ENCODE measurements around the gene VPS41. TPM values are rescaled to one million over a fixed set of nuclear protein-coding genes. Genes with fewer than 3 reads are reported as not detected.

VPS41 gene
- total and polyA plus RNA-seq, 7 donors: 10.2 to 38.5 (median 25.7) TPM

DNA sequence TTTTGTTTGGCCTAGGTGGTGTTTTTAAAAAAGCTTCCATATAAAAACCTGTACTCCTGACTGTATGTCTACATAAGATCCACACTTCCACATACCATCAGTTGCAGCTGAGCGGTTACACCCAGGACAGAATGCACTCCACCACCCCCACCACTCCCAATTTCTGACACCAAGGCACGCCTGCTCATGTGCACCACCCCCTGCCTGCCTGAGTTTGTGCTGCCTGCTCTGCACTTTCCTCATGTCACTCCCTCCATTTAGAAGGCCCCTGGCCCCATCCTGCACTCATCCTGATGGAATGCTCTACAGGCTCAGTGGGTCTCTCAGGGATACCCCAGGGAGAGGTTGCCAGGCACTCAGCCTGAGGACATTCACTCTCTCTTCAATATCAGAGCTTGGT lies 6.5 kb downstream of the VPS41 start:
- H3K9me3 ChIP-seq: no peaks in the 10 kb centered on the region
- no peak overlapping the region for H3K4me3 ChIP-seq
- H3K27me3 ChIP-seq: no peaks in the 10 kb centered on the region
- H3K4me1 ChIP-seq: no peaks in the 10 kb centered on the region
- TF ChIP-seq, protein P1, sequence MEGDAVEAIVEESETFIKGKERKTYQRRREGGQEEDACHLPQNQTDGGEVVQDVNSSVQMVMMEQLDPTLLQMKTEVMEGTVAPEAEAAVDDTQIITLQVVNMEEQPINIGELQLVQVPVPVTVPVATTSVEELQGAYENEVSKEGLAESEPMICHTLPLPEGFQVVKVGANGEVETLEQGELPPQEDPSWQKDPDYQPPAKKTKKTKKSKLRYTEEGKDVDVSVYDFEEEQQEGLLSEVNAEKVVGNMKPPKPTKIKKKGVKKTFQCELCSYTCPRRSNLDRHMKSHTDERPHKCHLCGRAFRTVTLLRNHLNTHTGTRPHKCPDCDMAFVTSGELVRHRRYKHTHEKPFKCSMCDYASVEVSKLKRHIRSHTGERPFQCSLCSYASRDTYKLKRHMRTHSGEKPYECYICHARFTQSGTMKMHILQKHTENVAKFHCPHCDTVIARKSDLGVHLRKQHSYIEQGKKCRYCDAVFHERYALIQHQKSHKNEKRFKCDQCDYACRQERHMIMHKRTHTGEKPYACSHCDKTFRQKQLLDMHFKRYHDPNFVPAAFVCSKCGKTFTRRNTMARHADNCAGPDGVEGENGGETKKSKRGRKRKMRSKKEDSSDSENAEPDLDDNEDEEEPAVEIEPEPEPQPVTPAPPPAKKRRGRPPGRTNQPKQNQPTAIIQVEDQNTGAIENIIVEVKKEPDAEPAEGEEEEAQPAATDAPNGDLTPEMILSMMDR (IDR thresholded peaks at IDR 0.05): no peak
- intact Hi-C loops (cut with DNase I): no loop called here
- 92 to 98% methylated on average over 2 of the region's 2 CpGs for WGBS, 2 donors
- DNase-seq: no peak
- no peak overlapping the region for H3K27ac ChIP-seq
- H3K36me3 ChIP-seq: no peaks in the 10 kb centered on the region

GRCh38 chr7:38893061-38893460 lies 15.9 kb downstream of the VPS41 start:
- Histone ChIP-seq H3K27me3 (no peaks in the 10 kb centered on the region), H3K27ac (no peak overlapping the region), H3K4me1 (no peaks in the 10 kb centered on the region), H3K36me3 (peaks cover 0 to 32% (median 3%) of the 10 kb centered on the region in 4 donors), H3K9me3 (no peaks in the 10 kb centered on the region), H3K4me3 (no peak overlapping the region)
- WGBS, 2 donors: 91 to 95% methylated on average over 3 of the region's 3 CpGs
- no peak for DNase-seq
- TF ChIP-seq POLR2AphosphoS5 (IDR thresholded peaks at IDR 0.05) (no peak), POLR2A (IDR thresholded peaks at IDR 0.05) (no peak), EP300 (IDR thresholded peaks at IDR 0.05) (no peak)
- TF ChIP-seq, protein P1 (IDR thresholded peaks at IDR 0.05): no peak
- intact Hi-C loops (cut with DNase I): no loop called here

- Histone ChIP-seq H3K27ac (no peak overlapping the region), H3K9me3 (no peaks in the 10 kb centered on the region), H3K36me3 (peaks cover 0 to 15% (median under 1%) of the 10 kb centered on the region in 4 donors), H3K4me3 (no peak overlapping the region), H3K27me3 (no peaks in the 10 kb centered on the region), H3K4me1 (no peaks in the 10 kb centered on the region)
- TF ChIP-seq, protein P1 (IDR thresholded peaks at IDR 0.05): no peak
- TF ChIP-seq POLR2A (IDR thresholded peaks at IDR 0.05): no peak
- no peak for TF ChIP-seq POLR2AphosphoS5 (IDR thresholded peaks at IDR 0.05)
- TF ChIP-seq EP300 (IDR thresholded peaks at IDR 0.05): no peak
- intact Hi-C loops (cut with DNase I): no loop called here
- no peak for DNase-seq
- 80 to 82% methylated on average over 6 of the region's 6 CpGs for WGBS, 2 donors
These were observed 18.4 kb downstream of the VPS41 start for GRCh38 chr7:38890597-38890996.

GRCh38 chr7:38889872-38890432 lies 19.0 kb downstream of the VPS41 start:
- intact Hi-C loops (cut with DNase I): no loop called here
- DNase-seq: no peak
- no peaks in the 10 kb centered on the region for H3K4me1 ChIP-seq
- H3K36me3 ChIP-seq: peaks cover 0 to 9% (median 0%) of the 10 kb centered on the region in 4 donors
- no peak overlapping the region for H3K4me3 ChIP-seq
- no peak overlapping the region for H3K27ac ChIP-seq
- H3K9me3 ChIP-seq: no peaks in the 10 kb centered on the region
- 97% methylated on average over 5 of the region's 5 CpGs for WGBS, 2 donors
- TF ChIP-seq EP300 (IDR thresholded peaks at IDR 0.05) (no peak), POLR2AphosphoS5 (IDR thresholded peaks at IDR 0.05) (no peak), POLR2A (IDR thresholded peaks at IDR 0.05) (no peak)
- TF ChIP-seq, protein P1 (IDR thresholded peaks at IDR 0.05): no peak
- no peaks in the 10 kb centered on the region for H3K27me3 ChIP-seq

DNA sequence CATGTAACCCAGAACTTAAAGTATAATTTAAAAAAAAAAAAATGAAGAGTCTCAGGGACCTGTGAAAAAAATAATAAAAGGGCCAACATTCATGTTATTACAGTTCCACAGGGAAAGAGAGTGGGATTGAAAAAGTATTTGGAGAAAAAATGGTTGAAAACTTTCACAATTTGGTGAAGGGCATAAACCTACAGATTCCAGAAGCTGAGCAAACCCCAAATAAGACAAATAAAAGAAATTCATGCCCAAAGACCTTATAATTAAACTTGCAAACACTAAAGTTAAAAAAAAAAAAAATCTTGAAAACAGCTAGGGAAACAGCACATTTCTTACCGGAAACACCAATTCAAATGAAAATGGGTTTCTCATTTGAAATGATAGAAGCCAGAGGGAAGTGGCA lies 19.9 kb downstream of the VPS41 start:
- H3K27me3 ChIP-seq: no peaks in the 10 kb centered on the region
- intact Hi-C loops (cut with DNase I): no loop called here
- H3K4me1 ChIP-seq: no peaks in the 10 kb centered on the region
- no peak overlapping the region for H3K4me3 ChIP-seq
- no peak for DNase-seq
- H3K9me3 ChIP-seq: no peaks in the 10 kb centered on the region
- 97% methylated on average over 1 of the region's 1 CpG for WGBS, 2 donors
- H3K27ac ChIP-seq: no peak overlapping the region
- TF ChIP-seq EP300 (IDR thresholded peaks at IDR 0.05) (no peak), POLR2A (IDR thresholded peaks at IDR 0.05) (no peak), POLR2AphosphoS5 (IDR thresholded peaks at IDR 0.05) (no peak)
- TF ChIP-seq, protein P1 (IDR thresholded peaks at IDR 0.05): no peak
- H3K36me3 ChIP-seq: no peaks in the 10 kb centered on the region

Data from sigmoid colon (tissue), 7 donors.